ENCODE data around the gene MRPS23.

MRPS23 gene

DNA sequence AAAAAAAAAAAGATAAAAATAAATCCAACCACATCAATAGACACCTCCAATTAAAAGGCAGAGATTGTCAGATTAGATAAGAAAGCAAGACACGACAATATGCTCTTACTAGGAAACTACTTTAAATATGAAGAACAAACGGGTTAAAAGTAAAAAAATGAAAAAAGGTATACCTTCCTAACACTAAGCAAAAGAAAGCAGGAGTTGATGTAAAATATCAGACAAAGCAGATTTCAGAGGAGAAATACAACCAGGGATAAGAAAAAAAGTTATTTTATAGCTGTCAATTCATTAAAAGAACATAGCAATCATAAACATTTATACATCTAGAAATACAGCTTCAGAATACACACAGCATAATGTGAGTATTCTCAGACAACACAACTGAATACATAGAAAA lies 55.0 kb downstream of the MRPS23 start:
- DNase-seq (ENCODE audit: low read depth) = no peak

DNA sequence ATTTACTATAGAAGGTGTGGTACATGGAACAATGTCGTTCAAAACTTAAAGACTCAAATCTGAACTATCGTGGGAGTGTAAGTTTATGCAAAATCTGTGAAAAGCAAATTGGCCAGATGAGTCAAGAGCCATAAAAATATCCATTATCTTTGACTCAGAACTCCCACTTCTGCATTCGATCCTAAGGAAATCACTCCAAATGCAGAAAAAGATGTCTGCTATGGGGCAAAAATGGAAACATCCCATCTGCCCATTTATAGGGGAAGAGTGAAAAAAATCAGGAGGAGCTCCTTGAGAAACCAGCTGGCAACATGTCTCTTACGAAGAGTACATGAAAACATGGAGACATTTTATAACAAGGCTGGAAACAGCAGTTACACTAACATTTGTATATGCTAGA lies 61.1 kb downstream of the MRPS23 start:
- no peak for DNase-seq (ENCODE audit: low read depth)

DNA sequence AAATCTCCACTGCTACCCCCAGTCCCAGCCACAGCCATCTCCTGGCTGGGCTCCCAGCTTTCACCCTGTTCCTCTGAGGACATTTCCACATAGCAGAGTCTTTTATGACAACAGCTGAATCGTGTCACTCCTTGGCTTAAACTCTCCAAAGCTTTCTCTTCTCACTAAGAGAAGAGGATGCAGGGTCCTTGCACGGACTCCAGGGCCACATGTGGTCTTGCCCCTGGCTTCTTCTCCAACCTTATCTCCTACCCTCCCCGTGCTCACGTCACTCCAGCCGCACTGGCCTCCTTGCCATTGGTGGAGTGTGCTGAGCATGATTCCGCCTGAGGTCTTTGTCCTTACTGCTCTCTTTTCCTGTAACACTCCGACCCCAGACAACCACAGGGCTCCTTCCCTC lies 64.8 kb downstream of the MRPS23 start:
- DNase-seq (ENCODE audit: low read depth) = no peak
